Measurements from ENCODE around the gene OR51Q1.

The OR51Q1 gene

DNA sequence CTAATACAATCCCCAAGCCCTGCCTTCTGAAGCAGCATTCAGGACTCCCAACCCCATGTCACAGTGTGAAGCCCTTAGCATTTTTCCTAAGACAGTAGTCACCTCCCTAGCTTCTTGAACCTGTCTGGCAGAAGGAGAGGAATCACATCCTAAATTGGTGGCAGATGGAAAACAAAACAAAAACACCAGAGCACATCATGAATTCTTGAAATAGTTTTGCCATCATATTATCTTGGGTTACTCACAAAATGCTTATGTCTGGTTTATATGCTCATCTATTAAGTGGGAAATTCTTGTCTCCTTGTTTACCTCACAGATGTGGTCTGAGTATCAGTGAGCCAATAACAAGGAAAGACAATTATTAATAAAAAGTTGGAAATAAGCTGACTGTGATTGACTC, 23.0 kb upstream of the OR51Q1 start:
- POLR2A ChIA-PET: no interaction called here
- TF ChIP-seq, protein P1, sequence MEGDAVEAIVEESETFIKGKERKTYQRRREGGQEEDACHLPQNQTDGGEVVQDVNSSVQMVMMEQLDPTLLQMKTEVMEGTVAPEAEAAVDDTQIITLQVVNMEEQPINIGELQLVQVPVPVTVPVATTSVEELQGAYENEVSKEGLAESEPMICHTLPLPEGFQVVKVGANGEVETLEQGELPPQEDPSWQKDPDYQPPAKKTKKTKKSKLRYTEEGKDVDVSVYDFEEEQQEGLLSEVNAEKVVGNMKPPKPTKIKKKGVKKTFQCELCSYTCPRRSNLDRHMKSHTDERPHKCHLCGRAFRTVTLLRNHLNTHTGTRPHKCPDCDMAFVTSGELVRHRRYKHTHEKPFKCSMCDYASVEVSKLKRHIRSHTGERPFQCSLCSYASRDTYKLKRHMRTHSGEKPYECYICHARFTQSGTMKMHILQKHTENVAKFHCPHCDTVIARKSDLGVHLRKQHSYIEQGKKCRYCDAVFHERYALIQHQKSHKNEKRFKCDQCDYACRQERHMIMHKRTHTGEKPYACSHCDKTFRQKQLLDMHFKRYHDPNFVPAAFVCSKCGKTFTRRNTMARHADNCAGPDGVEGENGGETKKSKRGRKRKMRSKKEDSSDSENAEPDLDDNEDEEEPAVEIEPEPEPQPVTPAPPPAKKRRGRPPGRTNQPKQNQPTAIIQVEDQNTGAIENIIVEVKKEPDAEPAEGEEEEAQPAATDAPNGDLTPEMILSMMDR (IDR thresholded peaks at IDR 0.05; ENCODE audit: insufficient read depth, low read length, missing control alignments): no peak
- H3K4me3 ChIP-seq (ENCODE audit: low read depth, low read length): no peak overlapping the region
- DNase-seq (ENCODE audit: low read depth, low spot score): no peak
- CTCF ChIA-PET: no interaction called here

DNA sequence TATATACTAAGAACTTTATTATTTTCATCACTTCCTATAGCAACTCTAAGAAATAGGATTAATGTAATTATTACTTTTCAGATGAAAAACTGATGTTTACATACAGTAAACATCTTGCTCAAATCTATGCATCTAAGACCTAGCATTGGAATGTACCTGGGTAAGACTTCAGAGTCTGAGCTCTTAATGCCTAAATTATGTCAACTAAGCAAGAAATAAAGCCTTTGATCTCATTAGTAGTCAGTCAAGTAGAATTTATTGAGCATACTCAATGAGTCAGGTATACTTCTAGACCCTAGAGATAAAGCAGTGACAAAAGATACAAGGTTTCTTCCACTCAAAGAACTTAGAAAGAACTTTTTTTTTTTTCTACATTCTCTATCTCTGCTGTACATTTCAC, 16.7 kb upstream of the OR51Q1 start:
- ChIA-PET CTCF (interaction anchor here (1.1 kb wide), 1 partner anchor 779 kb away, joined by 3 read pairs; no protein-coding TSS in a partner anchor), POLR2A (no interaction called here)
- no peak overlapping the region for H3K4me3 ChIP-seq (ENCODE audit: low read depth, low read length)
- no peak for DNase-seq (ENCODE audit: low read depth, low spot score)
- TF ChIP-seq, protein P1 (IDR thresholded peaks at IDR 0.05; ENCODE audit: insufficient read depth, low read length, missing control alignments): no peak

DNA sequence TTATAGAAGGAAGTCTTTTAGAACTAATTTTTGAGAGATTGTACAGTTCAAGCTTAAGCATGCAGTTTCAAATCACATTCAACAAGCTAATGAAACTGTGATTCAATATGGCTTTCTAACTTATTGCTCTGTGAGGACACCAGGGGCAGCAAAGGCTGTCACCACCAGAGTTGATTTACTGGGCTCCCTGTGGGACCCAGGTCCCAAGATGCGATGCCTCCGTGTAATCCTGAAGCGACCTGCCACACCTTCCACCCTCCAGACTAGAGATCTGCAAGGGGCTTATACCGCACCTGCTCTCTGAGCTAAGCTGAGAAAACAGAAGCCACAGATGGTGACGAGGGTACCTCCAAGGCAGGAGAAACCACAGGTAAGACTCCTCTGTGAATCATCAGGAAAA, 918 bp upstream of the OR51Q1 start:
- TF ChIP-seq, protein P1 (IDR thresholded peaks at IDR 0.05; ENCODE audit: insufficient read depth, low read length, missing control alignments): no peak
- ChIA-PET POLR2A (no interaction called here), CTCF (no interaction called here)
- no peak overlapping the region for H3K4me3 ChIP-seq (ENCODE audit: low read depth, low read length)
- no peak for DNase-seq (ENCODE audit: low read depth, low spot score)

DNA sequence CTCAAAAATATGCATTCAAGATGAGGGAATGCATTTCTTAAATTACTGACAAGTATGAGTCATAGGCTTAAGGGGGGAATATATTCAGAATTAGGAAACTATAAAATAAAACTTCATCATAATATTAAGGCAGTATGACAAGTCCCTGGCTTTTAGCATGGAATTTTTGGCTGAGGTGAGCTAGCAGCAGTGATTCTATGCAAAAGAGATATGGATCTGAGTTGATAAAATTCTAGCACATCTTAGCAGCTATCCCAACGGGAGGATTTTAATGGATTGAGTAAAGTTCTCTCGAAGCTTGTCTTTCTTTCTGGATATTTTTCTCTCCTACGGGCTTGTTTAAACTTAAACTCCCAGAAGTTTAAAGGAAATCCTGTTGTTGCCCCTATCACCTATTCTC, 1.2 kb downstream of the OR51Q1 start:
- DNase-seq (ENCODE audit: low read depth, low spot score): no peak
- TF ChIP-seq, protein P1 (IDR thresholded peaks at IDR 0.05; ENCODE audit: insufficient read depth, low read length, missing control alignments): no peak
- CTCF ChIA-PET: no interaction called here
- POLR2A ChIA-PET: no interaction called here
- no peak overlapping the region for H3K4me3 ChIP-seq (ENCODE audit: low read depth, low read length)

DNA sequence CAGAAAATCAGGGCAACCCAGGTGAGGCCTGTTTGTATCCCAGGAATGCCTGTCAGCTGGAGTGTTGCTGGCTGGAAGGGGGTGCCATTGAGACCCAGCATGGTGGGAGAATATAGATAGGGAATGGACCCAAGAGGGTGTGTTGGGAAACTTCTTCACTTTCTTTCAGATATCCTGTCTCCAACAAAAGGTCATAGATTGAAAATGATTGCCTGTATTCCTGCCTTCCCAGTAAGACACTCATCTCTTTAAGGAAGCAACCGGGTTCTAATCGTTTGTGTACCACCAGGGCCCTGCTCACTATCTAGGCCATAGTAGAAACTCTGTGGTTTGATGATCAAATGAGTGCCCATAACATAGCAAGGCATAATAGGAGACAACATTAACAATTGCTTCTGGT, 19.5 kb downstream of the OR51Q1 start, which contains the start of gene OR51I1:
TSS of gene OR51I1 (minus strand) at position 101 of the 400 bp plus-strand sequence. CDS start at position 101, 0 bp downstream.
- CTCF ChIA-PET: no interaction called here
- TF ChIP-seq, protein P1 (IDR thresholded peaks at IDR 0.05; ENCODE audit: insufficient read depth, low read length, missing control alignments): no peak
- no peak for DNase-seq (ENCODE audit: low read depth, low spot score)
- POLR2A ChIA-PET: no interaction called here
- no peak within 1 kb of the TSS for H3K4me3 ChIP-seq (ENCODE audit: low read depth, low read length)

DNA sequence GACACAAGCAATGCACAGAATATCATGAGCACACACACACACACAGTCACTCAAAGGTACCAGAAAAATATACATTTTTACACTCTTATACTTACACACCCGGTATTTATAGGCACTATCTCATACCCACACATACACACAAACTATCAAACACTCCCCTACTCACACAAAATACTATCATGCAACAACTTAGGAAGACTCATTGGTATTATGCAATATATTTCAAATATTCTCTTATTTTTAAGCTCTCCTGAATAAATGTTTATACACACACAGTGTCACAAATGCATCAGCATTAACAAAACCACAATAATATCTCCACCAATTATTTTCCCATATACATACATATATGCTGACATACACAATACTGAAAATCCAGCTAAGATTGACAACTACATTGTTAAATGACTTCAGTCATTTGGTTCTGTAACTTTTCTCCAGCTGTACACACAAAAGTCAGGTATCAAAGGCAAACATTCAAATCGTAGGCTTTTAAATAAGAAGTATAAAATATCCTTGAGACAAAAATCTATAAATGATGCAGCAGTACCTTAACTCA, 22.0 kb downstream of the OR51Q1 start:
- DNase-seq (ENCODE audit: low read depth, low spot score): no peak
- no peak overlapping the region for H3K4me3 ChIP-seq (ENCODE audit: low read depth, low read length)
- TF ChIP-seq, protein P1 (IDR thresholded peaks at IDR 0.05; ENCODE audit: insufficient read depth, low read length, missing control alignments): no peak
- ChIA-PET POLR2A (no interaction called here), CTCF (no interaction called here)
